T-helper 1 cell (primary cell): ENCODE measurements around the gene ERCC3.
"Not testable (repeated sequence)": the region's sequence is repeated elsewhere in the genome, so short reads cannot be mapped to it uniquely, and the experiment has no call there.

Source experiments
- DNase-seq, 5 donors: peaks; one replicate each; pipeline ENCODE4 v3.0.0-alpha.2; 2012 to 2020

ERCC3 gene

DNA sequence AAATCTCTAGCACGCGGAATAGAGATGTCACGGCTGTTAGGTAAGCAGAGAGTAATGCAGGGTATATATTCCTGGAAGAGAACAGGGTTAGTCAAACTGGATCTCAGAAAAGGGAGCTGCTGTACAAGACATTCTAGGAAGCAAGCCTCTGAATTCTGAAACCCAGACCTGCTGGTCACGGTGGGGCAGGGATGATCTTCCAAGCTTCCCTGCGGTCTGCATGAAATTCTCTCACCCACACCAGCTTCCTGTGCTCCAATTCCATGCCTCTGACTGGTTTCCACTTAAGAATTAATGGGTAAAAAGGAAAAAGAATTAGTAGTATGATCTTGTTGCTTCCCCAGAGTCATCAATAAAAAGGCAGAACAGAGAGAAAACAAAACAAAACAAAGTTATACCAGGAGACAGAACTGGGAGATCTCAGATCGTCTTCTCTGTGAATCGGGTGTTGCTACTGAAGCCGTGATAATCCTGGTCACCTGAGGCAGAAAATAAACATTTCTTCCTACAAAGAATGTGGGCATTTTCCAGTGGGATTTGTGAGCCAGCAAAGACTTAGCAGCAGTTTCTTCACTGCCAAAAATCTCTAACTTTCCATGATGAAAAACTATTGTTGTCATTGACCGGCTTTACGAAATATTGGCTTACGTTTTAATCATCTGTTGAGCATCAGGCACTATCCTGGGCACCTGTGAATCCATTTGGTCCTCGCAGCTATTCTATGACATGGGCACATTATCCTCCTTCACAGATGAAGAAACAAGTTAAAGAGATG, 68.6 kb downstream of the ERCC3 start:
- DNase-seq = no peak

DNA sequence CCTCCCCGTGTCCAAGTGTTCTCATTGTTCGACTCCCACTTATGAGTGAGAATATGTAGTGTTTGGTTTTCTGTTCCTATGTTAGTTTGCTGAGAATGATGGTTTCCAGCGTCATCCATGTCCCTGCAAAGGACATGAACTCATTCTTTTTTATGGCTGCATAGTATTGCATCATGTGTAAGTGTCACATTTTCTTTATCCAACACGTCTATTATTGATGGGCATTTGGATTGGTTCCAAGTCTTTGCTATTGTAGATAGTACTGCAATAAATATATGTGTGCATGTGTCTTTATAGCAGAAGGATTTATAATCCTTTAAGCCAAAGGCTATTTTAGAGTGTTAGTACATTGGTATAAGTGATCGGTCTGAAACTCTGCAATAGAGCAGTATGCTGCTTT, 69.8 kb downstream of the ERCC3 start:
- not testable (repeated sequence) for DNase-seq

GRCh38 chr2:127220768-127221527, 73.0 kb downstream of the ERCC3 start:
- DNase-seq = no peak

GRCh38 chr2:127220102-127220767, 73.7 kb downstream of the ERCC3 start, which contains the start of gene CYP27C1:
TSS of gene CYP27C1 (minus strand) at chr2:127220299. CDS start at chr2:127220270, 29 bp downstream.
- DNase-seq = no peak

- no peak for DNase-seq
Observed at GRCh38 chr2:127219171-127220070, 74.5 kb downstream of the ERCC3 start.

DNA sequence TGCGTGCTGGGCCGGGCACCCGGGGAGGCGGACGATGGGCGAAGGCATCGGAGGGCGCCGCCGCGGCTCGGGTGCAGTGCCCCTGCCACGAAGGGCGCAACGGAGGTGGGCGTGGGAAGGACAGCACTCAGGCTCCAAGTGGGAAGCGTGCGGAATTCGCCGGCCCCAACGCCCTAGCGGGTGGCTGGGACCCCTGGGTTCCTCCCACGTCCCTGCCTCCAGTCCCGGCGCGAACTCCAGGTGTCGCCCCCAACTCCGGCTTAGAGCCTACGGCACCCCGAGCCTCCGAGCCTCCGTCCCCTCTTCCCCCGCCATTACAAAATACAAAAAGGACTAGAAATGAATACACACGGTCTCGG, 75.2 kb downstream of the ERCC3 start:
- no peak for DNase-seq

GRCh38 chr2:127217470-127218325, 76.2 kb downstream of the ERCC3 start:
- DNase-seq = no peak

DNA sequence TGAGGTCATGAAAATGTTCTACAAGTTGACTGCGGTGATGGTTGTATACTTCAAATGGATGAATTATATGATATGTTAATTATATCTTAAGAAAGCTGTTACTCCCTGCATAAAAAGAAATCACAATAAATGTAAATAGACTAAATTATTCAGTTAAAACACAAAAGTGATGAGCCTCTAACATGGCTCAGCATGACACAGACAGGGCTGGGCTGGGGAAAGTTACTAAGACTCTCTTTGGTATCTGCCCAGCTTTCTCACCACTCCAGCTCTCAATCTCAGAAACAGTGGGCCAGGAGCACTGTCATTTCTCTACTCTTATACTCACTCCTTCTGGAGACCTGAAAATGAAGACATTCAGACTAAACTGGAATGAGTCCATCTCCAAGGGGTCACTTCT, 77.4 kb downstream of the ERCC3 start:
- DNase-seq = no peak

GRCh38 chr2:127216095-127216494, 77.8 kb downstream of the ERCC3 start:
- no peak for DNase-seq

DNA sequence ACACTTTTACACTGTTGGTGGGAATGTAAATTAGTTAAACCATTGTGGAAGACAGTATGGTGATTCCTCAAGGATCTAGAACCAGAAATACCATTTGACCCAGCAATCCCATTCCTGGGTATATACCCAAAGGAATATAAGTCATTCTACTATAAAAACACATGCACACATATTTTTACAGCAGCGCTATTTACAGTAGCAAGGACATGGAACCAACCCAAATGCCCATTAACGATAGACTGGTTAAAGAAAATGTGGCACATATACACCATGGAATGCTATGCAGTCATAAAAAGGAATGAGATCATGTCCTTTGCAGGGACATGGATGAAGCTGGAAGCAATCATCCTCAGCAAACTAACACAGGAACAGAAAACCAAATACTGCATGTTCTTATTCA, 79.7 kb downstream of the ERCC3 start:
- DNase-seq = not testable (repeated sequence)

GRCh38 chr2:127208313-127208712, 85.6 kb downstream of the ERCC3 start:
- no peak for DNase-seq
